Erythroblast (primary cell): ENCODE data around the gene INO80.
"Not testable (repeated sequence)": the region's sequence is repeated elsewhere in the genome, so short reads cannot be mapped to it uniquely, and the experiment has no call there.

ENCODE experiments used
- DNase-seq, 2 experiments: peaks; one replicate each; lab custom pipeline; 2025; lab: John Stamatoyannopoulos, UW
- GATA1 ChIP-seq: IDR thresholded peaks from 2 replicates; pipeline ENCODE4 v1.6.1; 2011; ENCODE audit warnings: low read depth, mild to moderate bottlenecking, control low read depth, low read length, moderate library complexity
- POLR2A ChIP-seq: IDR thresholded peaks from 2 replicates; pipeline ENCODE4 v1.6.1; 2011; ENCODE audit warnings: mild to moderate bottlenecking, low read length

INO80 gene

GRCh38 chr15:41085029-41085428 lies 31.1 kb downstream of the INO80 start:
- no peak for DNase-seq
- no peak for TF ChIP-seq POLR2A
- TF ChIP-seq GATA1: no peak

GRCh38 chr15:41080144-41080543 lies 35.9 kb downstream of the INO80 start:
- TF ChIP-seq POLR2A (no peak), GATA1 (no peak)
- no peak for DNase-seq

- TF ChIP-seq GATA1 (no peak), POLR2A (no peak)
- no peak for DNase-seq
Observed at GRCh38 chr15:41079717-41080116, 36.4 kb downstream of the INO80 start.

GRCh38 chr15:41078879-41079278 lies 37.2 kb downstream of the INO80 start:
- DNase-seq: not testable (repeated sequence)

GRCh38 chr15:41078125-41078524 lies 38.0 kb downstream of the INO80 start:
- no peak for TF ChIP-seq GATA1
- TF ChIP-seq POLR2A: no peak
- no peak for DNase-seq

GRCh38 chr15:41073028-41073427 lies 43.1 kb downstream of the INO80 start:
- TF ChIP-seq POLR2A (no peak), GATA1 (no peak)
- no peak for DNase-seq

- no peak for TF ChIP-seq POLR2A
- TF ChIP-seq GATA1: no peak
- no peak for DNase-seq
Observed at GRCh38 chr15:41072013-41072412, 44.1 kb downstream of the INO80 start.

GRCh38 chr15:41066516-41066915 lies 49.6 kb downstream of the INO80 start:
- DNase-seq: no peak
- TF ChIP-seq POLR2A (no peak), GATA1 (no peak)

- DNase-seq: peak in 1 of 2 experiments; percentile 14
- TF ChIP-seq GATA1: no peak
- no peak for TF ChIP-seq POLR2A
Observed at GRCh38 chr15:41061667-41062066, 54.4 kb downstream of the INO80 start.

- DNase-seq: no peak
- TF ChIP-seq POLR2A: no peak
- no peak for TF ChIP-seq GATA1
Observed at GRCh38 chr15:41060505-41060904, 55.6 kb downstream of the INO80 start.

GRCh38 chr15:41056810-41057209 lies 59.3 kb downstream of the INO80 start:
- no peak for DNase-seq
- TF ChIP-seq GATA1: no peak
- TF ChIP-seq POLR2A: no peak

GRCh38 chr15:41055706-41056105 lies 60.4 kb downstream of the INO80 start:
- TF ChIP-seq POLR2A: no peak
- TF ChIP-seq GATA1: no peak
- DNase-seq: no peak

GRCh38 chr15:41051139-41051538 lies 64.9 kb downstream of the INO80 start:
- TF ChIP-seq GATA1 (no peak), POLR2A (no peak)
- DNase-seq: no peak

- DNase-seq: no peak
- no peak for TF ChIP-seq GATA1
- no peak for TF ChIP-seq POLR2A
Observed at GRCh38 chr15:41048852-41049251, 67.2 kb downstream of the INO80 start.

- TF ChIP-seq POLR2A (no peak), GATA1 (no peak)
- no peak for DNase-seq
Observed at GRCh38 chr15:41048397-41048796, 67.7 kb downstream of the INO80 start.

GRCh38 chr15:41047474-41047873 lies 68.6 kb downstream of the INO80 start:
- no peak for DNase-seq
- TF ChIP-seq GATA1 (no peak), POLR2A (no peak)
